RWPE1 (cell line): ENCODE results near the gene SLC12A7.
"Not testable (repeated sequence)": the region's sequence is repeated elsewhere in the genome, so short reads cannot be mapped to it uniquely, and the experiment has no call there.

Experiments used
- CTCF ChIA-PET: fragments of 350-600 bp; sonication (Branson Sonifier 250); formaldehyde crosslinking; extraction: SDS; loops from one replicate; lab custom pipeline; 2021; lab: Yijun Ruan, JAX
- POLR2A ChIA-PET: fragments of 400-600 bp; formaldehyde crosslinking; extraction: SDS; loops from one replicate; lab custom pipeline; 2020; ENCODE audit warnings: antibody characterized with exemption; ENCODE audit not compliant: low non-redundant PET; lab: Yijun Ruan, JAX
- DNase-seq: peaks from one replicate; pipeline ENCODE4 v3.0.0; 2012; ENCODE audit warnings: low spot score
- H3K27ac ChIP-seq: fragments of 450-650 bp; 2 replicates; pipeline ENCODE4 v1.5.1; 2017
- TF ChIP-seq, protein P1 (sequence below): fragments of 450-650 bp; conservative IDR thresholded peaks from 2 replicates; pipeline ENCODE4 v1.5.1; 2017; ENCODE audit warnings: low read depth, mild to moderate bottlenecking

Gene SLC12A7

DNA sequence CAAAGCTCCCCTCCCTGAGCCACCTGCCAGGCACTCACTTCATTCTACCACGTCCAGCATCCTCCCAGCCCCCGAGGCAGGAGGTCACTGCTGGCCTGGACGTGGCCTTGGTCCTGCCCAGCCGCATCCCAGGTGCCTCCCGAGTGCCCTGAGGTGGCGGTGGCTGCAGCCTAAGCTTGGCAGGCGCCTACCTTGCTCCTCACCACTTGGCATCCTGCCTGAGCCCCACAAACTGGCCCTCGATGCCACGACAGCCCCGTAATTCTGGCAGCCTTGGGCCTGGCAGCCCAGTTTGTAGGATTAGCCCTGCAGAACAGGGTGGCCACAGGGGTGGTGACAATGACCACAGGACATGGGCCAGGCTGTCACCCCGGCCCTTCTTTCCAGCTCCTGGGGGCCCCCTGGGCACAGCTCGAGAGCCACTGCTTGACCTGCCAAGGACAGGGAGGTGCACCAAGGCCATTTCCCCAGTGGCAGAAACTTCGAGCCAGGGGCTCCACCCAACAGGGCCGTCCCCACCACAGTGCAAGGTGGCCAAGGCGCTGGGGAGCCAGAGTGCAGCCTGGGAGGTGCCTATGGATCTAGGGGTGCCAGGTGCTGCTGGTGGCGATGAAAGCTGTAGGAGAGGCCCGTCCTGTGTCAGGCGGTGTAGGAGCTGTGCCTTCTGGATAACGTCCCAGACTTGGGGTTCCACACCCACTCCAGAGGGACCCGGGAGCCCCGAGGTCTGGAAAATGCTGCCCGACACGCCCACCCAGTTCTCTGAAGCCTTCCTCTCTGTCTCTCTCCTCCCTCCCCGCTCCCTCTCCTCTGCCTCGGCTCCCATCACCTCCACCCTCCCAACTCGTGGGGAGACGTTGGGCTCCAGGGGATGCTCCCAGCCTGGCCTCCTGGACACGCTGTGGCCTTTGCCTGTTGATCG is 84.9 kb downstream of the SLC12A7 start:
- ChIA-PET CTCF (no interaction called here), POLR2A (no interaction called here)
- TF ChIP-seq, protein P1, sequence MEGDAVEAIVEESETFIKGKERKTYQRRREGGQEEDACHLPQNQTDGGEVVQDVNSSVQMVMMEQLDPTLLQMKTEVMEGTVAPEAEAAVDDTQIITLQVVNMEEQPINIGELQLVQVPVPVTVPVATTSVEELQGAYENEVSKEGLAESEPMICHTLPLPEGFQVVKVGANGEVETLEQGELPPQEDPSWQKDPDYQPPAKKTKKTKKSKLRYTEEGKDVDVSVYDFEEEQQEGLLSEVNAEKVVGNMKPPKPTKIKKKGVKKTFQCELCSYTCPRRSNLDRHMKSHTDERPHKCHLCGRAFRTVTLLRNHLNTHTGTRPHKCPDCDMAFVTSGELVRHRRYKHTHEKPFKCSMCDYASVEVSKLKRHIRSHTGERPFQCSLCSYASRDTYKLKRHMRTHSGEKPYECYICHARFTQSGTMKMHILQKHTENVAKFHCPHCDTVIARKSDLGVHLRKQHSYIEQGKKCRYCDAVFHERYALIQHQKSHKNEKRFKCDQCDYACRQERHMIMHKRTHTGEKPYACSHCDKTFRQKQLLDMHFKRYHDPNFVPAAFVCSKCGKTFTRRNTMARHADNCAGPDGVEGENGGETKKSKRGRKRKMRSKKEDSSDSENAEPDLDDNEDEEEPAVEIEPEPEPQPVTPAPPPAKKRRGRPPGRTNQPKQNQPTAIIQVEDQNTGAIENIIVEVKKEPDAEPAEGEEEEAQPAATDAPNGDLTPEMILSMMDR = no peak
- H3K27ac ChIP-seq = no peak overlapping the region
- DNase-seq = no peak

DNA sequence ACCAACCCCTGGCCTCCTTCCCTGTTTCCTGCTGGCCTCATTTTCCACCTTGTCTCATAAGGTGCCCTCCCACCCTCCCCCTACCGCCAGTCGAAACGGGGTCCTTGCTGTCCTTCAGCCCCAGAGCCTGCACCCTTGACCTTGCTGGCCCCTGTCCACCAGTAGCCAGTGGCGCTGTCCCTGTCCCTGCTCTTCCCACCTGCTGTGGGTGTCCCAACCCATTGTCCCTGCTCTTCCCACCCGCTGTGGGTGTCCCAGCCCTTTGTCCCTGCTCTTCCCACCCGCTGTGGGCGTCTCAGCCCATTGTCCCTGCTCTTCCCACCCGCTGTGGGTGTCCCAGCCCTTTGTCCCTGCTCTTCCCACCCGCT is 89.9 kb downstream of the SLC12A7 start:
- POLR2A ChIA-PET, CTCF ChIA-PET: not testable (repeated sequence)

DNA sequence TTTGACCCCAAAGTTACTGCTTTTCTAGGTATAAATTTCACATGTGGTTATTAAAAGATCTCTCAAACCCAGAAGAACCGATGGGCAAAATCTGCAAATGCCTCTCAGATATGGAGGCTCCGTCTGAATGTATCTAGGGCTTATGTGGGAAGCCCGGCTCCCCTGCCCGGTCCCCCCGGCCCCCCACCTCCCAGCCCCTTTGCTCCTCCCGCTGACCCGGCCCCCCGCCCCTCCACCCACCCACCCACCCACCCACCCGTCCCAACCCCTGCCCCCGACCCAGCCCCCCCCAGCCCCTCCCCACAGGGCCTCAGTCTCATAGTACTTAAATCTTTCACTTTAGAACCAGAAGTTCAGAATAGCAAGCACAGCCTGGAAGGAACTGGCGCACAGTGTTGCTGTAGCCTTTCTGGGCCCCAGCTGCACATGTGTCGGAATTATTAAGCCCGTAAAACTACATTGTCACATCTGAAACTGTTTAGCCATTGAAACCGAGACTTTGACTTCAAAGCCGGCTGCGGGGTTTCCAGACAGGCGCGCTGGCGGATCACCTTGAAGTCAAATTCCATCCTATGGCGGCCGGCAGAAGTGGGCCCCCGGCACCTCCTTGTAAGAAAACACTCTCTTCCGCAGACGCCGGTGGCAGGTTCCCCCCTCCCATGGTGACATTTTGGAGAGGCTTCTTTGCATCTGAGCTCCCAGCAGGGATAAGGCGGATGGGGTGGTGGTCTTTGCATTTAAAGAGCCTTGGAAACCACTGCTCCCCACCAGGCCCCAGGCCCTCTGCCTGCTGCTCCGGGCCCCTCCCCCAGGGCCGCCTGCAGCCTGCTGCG is 90.5 kb downstream of the SLC12A7 start:
- TF ChIP-seq, protein P1 = no peak
- no peak overlapping the region for H3K27ac ChIP-seq
- CTCF ChIA-PET = interaction anchor here (0.5 kb wide), 1 partner anchor 605 kb away, joined by 3 read pairs; no protein-coding TSS in a partner anchor
- DNase-seq = no peak
- POLR2A ChIA-PET = no interaction called here

More for the DNA sequence above, 89.9 kb downstream of the SLC12A7 start:
- DNase-seq, H3K27ac ChIP-seq: not testable (repeated sequence)

DNA sequence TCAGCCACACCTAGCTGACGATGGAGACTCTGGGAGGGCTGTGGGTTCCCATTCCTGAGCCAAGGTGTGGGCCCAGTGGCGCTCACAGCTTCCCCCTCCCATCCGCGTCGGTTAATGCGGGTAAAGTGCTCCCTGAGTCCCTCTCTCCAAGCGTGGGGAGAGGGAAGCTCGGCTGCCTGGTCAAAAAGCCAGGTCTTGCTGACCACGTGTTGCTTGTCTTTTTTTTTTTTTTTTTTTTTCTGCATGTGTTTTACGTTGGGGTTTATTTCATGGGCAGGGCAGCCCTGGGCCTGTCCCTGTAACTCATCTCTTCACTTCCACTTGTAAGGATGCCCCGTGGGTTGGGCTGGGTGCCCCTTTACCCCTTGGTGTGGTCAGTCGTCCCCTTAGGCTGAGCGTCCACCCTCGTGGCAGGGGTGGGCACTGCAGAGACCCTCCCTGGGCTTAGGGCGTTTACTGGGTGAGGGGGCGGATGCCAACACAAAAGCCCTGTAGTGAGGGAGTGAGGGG is 91.4 kb downstream of the SLC12A7 start:
- ChIA-PET CTCF (interaction anchor here (0.6 kb wide), 1 partner anchor 147 kb away, joined by 6 read pairs; no protein-coding TSS in a partner anchor), POLR2A (no interaction called here)
- H3K27ac ChIP-seq = no peak overlapping the region
- DNase-seq = no peak
- TF ChIP-seq, protein P1 = no peak

DNA sequence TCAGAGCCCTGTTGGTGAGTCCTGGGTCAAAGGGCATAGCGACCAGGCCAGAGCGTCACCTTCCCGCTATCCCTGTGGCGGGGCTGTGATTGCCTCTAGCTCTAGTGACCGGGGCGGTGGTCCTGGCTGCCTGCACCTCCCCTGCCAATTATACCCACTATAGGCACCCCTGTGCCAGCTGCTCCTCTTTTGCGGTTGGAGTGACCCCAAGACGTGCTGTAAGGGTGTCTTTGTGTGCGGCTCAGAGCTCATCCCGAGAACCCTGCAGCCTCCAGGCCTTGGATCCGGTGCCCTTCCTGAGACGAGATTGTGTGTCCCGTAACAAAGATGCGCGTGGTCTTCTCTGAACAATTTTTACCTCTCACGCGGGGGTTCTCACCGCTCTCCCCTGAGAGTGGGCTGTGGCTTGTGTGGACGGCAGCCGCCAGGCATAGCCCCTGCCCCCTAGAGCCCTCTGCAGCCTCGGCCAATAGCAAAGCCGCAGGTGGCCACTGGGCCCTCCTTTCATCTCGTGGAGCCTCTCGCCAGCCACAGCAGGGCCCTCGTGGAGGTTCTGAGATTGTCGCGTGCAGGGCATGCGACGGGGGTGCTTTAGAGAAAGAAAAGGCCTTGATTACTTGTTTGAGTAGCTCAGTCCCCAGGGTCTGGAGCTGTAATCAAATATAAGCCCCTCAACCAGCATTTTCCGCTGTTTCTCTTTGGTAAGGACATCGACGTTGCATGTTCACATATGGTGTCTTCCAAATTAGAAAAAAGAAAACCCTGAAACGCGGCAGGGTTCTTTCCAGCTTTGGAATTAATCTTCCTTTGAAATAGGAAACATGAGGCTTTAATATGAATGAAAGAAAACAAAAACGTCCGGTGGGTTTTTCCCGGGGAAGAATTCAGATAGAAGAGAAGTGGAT is 92.6 kb downstream of the SLC12A7 start:
- CTCF ChIA-PET = interaction anchor here (0.6 to 1.7 kb wide), 2 partner anchors 11 to 24 kb away, joined by 4 to 9 read pairs; partner anchors contain the start of gene NKD2
- H3K27ac ChIP-seq = no peak overlapping the region
- no peak for DNase-seq
- TF ChIP-seq, protein P1 = no peak
- POLR2A ChIA-PET = no interaction called here

DNA sequence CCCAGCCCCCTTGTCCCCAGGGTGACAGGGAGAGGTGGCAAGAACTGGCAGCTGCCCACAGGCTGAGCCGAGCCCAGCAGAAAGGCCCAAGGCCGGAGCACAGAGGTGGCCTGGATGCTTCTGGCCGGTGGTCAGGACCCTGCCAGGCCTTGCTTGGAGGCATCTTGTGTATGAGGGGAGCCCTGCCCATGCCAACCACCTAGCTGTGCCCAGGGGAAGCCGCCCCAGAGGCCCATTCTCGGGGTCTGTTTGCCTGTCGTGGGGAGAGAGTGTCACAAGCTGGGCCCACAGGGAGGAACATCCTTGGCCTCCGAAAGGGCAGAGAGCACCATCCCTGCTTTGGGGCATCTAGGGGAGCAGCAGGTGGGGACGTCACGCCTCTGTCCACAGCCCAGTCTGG is 93.3 kb downstream of the SLC12A7 start:
- ChIA-PET CTCF (interaction anchor here (0.7 to 1.7 kb wide), 2 partner anchors 10 to 84 kb away, joined by 3 to 9 read pairs; partner anchors contain the start of gene NKD2), POLR2A (no interaction called here)
- no peak for DNase-seq
- TF ChIP-seq, protein P1 = no peak
- H3K27ac ChIP-seq = no peak overlapping the region
